ENCODE data around the gene BLACAT1. TPM values are rescaled to one million over a fixed set of nuclear protein-coding genes. Genes with fewer than 3 reads are reported as not detected.

The BLACAT1 gene
- total and polyA plus RNA-seq, 2 of the 13 experiments (the other 11 are each of a cell fraction or from before 2014, with no cell fraction given) = 1.2 to 2.8 TPM

- 0 out of 2 replicates have a peak, but pooled peaks have one; percentile 19 for TF ChIP-seq SAP130 (CRISPR knock-in tag; IDR thresholded peaks at IDR 0.05; ENCODE audit: low read depth)
- TF ChIP-seq ZNF501 (CRISPR knock-in tag; IDR thresholded peaks at IDR 0.05) = peak; percentile 42; the same call in 1 of the 2 replicates
- 0 out of 2 replicates have a peak, but pooled peaks have one; percentile 22 for TF ChIP-seq ELF3 (CRISPR knock-in tag; IDR thresholded peaks at IDR 0.05)
- TF ChIP-seq ZNF770 (CRISPR knock-in tag; IDR thresholded peaks at IDR 0.05) = peak; percentile 63
- TF ChIP-seq IRF2 (CRISPR knock-in tag; IDR thresholded peaks at IDR 0.05) = no peak
- no peak for TF ChIP-seq HDAC2 (CRISPR knock-in tag; IDR thresholded peaks at IDR 0.05)
- peak; percentile 20; the same call in 1 of the 2 replicates for TF ChIP-seq SMC3 (IDR thresholded peaks at IDR 0.05; ENCODE audit: low read length)
- TF ChIP-seq BCLAF1 (IDR thresholded peaks at IDR 0.05) = no peak
- TF ChIP-seq XRCC5 (optimal IDR thresholded peaks at IDR 0.05; ENCODE audit: low read length) = peak; percentile 83
- TF ChIP-seq SSRP1 (CRISPR knock-in tag; IDR thresholded peaks at IDR 0.05) = no peak
- TF ChIP-seq PATZ1 (CRISPR knock-in tag; IDR thresholded peaks at IDR 0.05) = peak; percentile 32; the same call in 1 of the 2 replicates
- peak; percentile 36 for TF ChIP-seq AGO2 (optimal IDR thresholded peaks at IDR 0.05; ENCODE audit: low read depth, low read length)
- TF ChIP-seq ZNF431 (CRISPR knock-in tag; IDR thresholded peaks at IDR 0.05; ENCODE audit: borderline replicate concordance, low read depth) = no peak
- TF ChIP-seq NFKB2 (CRISPR knock-in tag; IDR thresholded peaks at IDR 0.05; ENCODE audit: borderline replicate concordance) = no peak
- peak; percentile 68 for TF ChIP-seq POLR2G (IDR thresholded peaks at IDR 0.05; ENCODE audit: low read depth, low read length)
- TF ChIP-seq ZNF556 (CRISPR knock-in tag; IDR thresholded peaks at IDR 0.05; ENCODE audit: borderline replicate concordance) = peak; percentile 38; the same call in 1 of the 2 replicates
- TF ChIP-seq ZNF616 (CRISPR knock-in tag; IDR thresholded peaks at IDR 0.05; ENCODE audit: low read depth) = no peak
- TF ChIP-seq NBN (conservative IDR thresholded peaks at IDR 0.05) = no peak
- TF ChIP-seq ZBTB21 (CRISPR knock-in tag; IDR thresholded peaks at IDR 0.05) = no peak
- no peak for TF ChIP-seq SOX6 (IDR thresholded peaks at IDR 0.05)
- TF ChIP-seq SOX6 (CRISPR knock-in tag; IDR thresholded peaks at IDR 0.05) = 0 out of 2 replicates have a peak, but pooled peaks have one; percentile 19
- TF ChIP-seq ZNF251 (CRISPR knock-in tag; IDR thresholded peaks at IDR 0.05) = no peak
These were observed 17.4 kb downstream of the BLACAT1 start (continued) for GRCh38 chr1:205438213-205439158.

Measured in HepG2 (cell line).